SJSA1 (cell line): ENCODE data around the gene SST. TPM values are rescaled to one million over a fixed set of nuclear protein-coding genes. Genes with fewer than 3 reads are reported as not detected.

Experiments
- DNase-seq, 2 experiments: peaks; one replicate each; pipeline ENCODE4 v3.0.0-alpha.2; 2015 to 2020; ENCODE audit warnings: low spot score in 2 of 2, low read depth in 1 of 2
- H3K27ac ChIP-seq: fragments of 250-450 bp; sonication (Bioruptor Pico); 2 replicates; pipeline ENCODE4 v1.5.1; 2020; ENCODE audit warnings: mild to moderate bottlenecking, moderate library complexity
- H3K27me3 ChIP-seq: fragments of 250-450 bp; sonication (Bioruptor Pico); replicated peaks from 2 replicates; pipeline ENCODE4 v1.5.1; 2020; ENCODE audit warnings: mild to moderate bottlenecking, moderate library complexity
- H3K36me3 ChIP-seq: fragments of 250-450 bp; sonication (Bioruptor Pico); 2 replicates; pipeline ENCODE4 v1.5.1; 2020; ENCODE audit warnings: mild to moderate bottlenecking
- H3K4me1 ChIP-seq: fragments of 250-450 bp; sonication (Bioruptor Pico); replicated peaks from 2 replicates; pipeline ENCODE4 v1.6.1; 2021; ENCODE audit warnings: mild to moderate bottlenecking
- H3K4me3 ChIP-seq: fragments of 250-450 bp; sonication (Bioruptor Pico); 2 replicates; pipeline ENCODE4 v1.5.1; 2020; ENCODE audit warnings: mild to moderate bottlenecking
- H3K9me3 ChIP-seq: fragments of 250-450 bp; sonication (Bioruptor Pico); replicated peaks from 2 replicates; pipeline ENCODE4 v1.5.1; 2020; ENCODE audit warnings: mild to moderate bottlenecking
- total RNA-seq: library from RNA; depleted of rRNA; stranded (reverse); fragments of >200 nt; shearing (Covaris generic); gene quantifications from 2 replicates; pipeline ENCODE4 v1.2.3, GENCODE V29; 2014; rRNA removed

The SST gene
- total RNA-seq, result not detected in 2 replicates

DNA sequence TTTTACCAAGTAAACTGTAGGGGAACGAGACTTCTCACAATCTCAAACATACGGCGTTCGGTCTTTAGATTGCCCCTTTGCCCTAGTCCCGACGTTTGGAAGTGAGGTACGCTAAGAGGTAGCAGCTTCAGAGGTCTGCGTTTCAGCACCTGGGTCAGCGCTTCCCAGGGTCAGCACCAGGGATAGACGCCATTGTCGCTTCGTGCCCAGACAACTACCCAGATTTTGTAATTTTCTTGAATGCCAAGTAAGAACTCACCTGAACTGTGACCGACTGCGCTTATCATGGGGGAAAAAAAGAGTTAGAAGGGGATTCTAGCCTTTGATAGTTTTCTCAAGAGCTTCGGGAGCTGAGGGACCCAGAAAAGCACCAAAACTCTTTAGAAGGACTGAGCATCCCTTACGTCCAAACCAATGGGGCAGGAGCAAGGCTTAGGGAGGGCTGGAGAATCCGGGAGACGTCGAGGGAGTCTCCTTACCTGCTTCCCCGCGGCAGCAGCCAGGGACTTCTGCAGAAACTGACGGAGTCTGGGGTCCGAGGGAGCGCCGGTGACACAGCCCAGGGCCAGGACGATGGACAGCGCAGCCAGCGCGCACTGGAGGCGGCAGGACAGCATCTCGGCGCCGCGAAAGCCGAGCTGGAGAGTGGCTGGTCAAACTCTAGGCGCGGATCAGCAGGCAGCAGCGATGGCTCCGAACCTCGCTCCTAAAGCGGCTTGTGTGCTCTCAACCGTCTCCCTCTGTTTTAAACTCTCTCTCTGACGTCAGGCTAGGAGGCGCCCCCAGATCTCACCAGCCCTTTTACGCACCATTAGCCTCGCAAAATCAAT lies at the start of gene SST:
Gene SST (minus strand): TSS at position 720 of the 830 bp plus-strand sequence. CDS start 103 bp downstream, at position 617.
- Histone ChIP-seq H3K36me3 (no peaks in the 10 kb centered on the region), H3K4me1 (no peaks in the 10 kb centered on the region), H3K27ac (no peak within 1 kb of the TSS), H3K4me3 (no peak within 1 kb of the TSS), H3K27me3 (no peaks in the 10 kb centered on the region; the same call in none of the 2 replicates), H3K9me3 (no peaks in the 10 kb centered on the region)
- DNase-seq, result peak in 1 of 2 experiments; percentile 43

DNA sequence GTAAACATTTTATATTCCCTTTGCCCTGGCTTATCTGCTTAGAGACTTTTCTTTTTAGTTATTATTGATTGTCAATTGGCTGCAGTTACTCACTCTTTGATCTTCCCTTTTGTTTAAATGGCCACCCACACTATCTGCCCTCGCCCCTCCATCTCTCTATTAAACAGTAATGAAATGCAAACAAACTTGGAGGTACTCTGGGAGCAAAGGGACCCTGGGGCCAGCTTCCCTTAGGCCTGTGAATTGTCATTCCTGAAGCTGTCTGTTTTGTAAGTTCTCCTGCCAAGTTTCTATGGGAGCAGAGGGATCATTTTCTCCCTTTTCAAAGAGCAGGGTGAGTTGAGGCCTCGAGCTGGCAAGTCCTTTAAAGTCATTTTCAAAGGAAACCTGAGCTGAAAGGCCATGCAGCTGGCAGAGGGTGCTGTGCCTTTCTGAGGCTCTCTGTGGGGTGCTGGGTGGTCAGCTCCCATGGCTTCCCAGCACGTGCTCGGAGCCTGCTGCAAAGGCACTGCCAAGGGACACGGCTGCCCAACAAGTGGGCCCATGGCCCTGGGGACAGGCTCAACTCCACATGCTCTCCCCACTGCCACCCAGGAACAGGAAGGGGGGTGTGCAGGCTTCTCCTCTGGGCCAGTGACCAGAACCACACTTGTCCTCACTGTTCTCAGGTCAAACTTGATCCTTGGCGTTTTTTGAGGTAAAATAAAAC lies 49.6 kb upstream of the SST start:
- Histone ChIP-seq H3K36me3 (peaks cover 9% of the 10 kb centered on the region), H3K9me3 (no peaks in the 10 kb centered on the region), H3K4me3 (no peak overlapping the region), H3K27me3 (no peaks in the 10 kb centered on the region), H3K27ac (no peak overlapping the region), H3K4me1 (no peaks in the 10 kb centered on the region)
- DNase-seq, result no peak

DNA sequence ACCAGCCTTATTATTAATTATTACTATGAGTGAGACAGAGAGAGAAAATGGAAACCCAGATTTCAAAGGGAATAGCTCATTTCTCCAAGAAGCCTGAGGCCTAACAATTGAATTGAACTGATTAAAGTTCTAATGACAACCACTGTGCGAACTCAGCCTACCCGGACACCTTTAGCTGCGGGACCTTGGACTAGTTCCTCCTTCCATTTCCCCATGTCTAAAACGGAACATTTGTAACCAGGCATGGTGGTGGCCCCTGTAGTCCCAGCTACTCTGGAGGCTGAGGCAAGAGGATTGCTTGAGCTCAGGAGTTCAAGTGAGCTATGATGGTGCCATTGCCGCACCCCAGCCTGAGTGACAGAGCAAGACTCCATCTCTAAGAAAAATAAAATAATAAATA lies 48.6 kb upstream of the SST start:
- peaks cover 4% of the 10 kb centered on the region; the same call in 1 of the 2 replicates for H3K9me3 ChIP-seq
- peaks cover 6% of the 10 kb centered on the region; the same call in 1 of the 2 replicates for H3K36me3 ChIP-seq
- no peak overlapping the region for H3K27ac ChIP-seq
- no peaks in the 10 kb centered on the region for H3K27me3 ChIP-seq
- no peaks in the 10 kb centered on the region; the same call in 1 of the 2 replicates for H3K4me1 ChIP-seq
- no peak for DNase-seq
- no peak overlapping the region for H3K4me3 ChIP-seq

DNA sequence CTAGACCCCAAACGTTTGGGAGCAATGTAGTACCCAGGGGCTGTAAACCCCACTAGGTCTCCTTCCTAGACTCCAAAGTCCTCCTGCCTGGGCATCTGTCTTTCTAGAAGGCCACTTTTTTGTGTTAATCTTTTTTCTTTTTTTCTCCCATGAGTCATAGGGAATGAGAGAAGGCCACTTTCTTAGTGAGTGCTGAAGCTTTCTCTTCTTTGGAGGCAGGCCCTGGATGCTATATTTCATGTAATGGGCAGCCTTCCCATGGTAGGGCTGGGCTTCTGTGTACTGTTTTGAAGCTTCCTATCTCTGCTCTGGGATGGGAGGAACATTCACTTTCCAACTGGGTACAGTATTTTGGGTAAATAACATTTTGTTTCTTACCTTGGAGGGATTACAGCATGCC lies 47.4 kb upstream of the SST start:
- no peak overlapping the region for H3K27ac ChIP-seq
- no peak overlapping the region for H3K4me3 ChIP-seq
- no peaks in the 10 kb centered on the region for H3K27me3 ChIP-seq
- H3K4me1 ChIP-seq, result no peaks in the 10 kb centered on the region; the same call in 1 of the 2 replicates
- 0 out of 2 replicates have a peak, but pooled peaks cover 3% of the 10 kb centered on the region for H3K36me3 ChIP-seq
- DNase-seq, result no peak
- peaks cover 4% of the 10 kb centered on the region; the same call in 1 of the 2 replicates for H3K9me3 ChIP-seq

DNA sequence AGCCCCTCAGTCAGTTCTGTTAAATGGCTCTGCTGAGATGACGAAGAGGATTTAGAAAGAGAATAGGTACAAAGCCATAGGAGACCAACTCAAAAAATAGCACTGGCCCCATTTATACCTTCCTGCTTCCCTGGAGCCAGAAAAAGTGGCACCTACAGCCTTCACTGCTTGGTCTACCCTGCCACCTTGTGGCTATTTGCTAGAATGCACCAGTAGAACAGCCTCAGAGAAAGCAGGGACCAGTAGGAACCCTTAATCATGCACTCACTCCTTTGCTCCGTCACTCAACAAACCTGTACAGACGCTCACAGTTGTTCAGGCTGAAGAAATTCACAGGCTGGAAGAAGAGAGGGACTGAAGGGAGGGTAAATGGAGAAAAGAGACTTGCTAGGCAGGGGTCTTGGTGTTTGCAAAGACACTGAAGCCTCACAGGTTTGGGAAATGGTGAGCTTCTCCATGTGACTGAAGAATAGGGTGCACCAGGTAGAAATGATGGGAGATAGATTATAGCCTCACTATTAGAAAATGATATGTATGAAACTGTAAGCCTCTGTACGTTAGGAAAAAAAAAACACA lies 44.3 kb upstream of the SST start:
- peak; percentile 58 to 59 for DNase-seq
- H3K27me3 ChIP-seq, result no peaks in the 10 kb centered on the region
- peaks cover 4% of the 10 kb centered on the region; the same call in 1 of the 2 replicates for H3K9me3 ChIP-seq
- no peak overlapping the region for H3K27ac ChIP-seq
- H3K4me1 ChIP-seq, result no peaks in the 10 kb centered on the region; the same call in 1 of the 2 replicates
- H3K4me3 ChIP-seq, result no peak overlapping the region
- H3K36me3 ChIP-seq, result no peaks in the 10 kb centered on the region

DNA sequence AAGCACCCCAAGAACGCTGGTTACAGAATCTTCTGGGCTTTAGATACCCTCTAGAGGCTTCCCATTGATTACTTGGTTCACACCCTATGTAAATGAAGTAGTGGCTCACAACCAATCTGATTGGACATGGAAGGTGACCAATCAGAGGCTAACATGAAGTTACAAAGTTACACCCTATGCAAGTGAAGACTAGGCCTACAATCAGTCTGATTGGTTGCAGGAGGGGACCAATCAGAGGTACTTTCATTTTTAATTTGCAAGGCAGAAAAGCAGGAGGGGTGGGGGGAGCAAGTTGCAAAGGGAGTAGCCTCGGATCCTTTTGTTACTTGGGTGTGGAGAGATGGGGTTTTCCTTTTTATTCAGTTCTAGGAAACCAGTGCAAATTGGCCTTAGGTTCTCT lies 43.3 kb upstream of the SST start:
- Histone ChIP-seq H3K4me3 (no peak overlapping the region), H3K9me3 (peaks cover 4% of the 10 kb centered on the region; the same call in 1 of the 2 replicates), H3K36me3 (no peaks in the 10 kb centered on the region), H3K27me3 (no peaks in the 10 kb centered on the region), H3K27ac (no peak overlapping the region), H3K4me1 (no peaks in the 10 kb centered on the region; the same call in 1 of the 2 replicates)
- DNase-seq, result peak in 1 of 2 experiments; percentile 10

DNA sequence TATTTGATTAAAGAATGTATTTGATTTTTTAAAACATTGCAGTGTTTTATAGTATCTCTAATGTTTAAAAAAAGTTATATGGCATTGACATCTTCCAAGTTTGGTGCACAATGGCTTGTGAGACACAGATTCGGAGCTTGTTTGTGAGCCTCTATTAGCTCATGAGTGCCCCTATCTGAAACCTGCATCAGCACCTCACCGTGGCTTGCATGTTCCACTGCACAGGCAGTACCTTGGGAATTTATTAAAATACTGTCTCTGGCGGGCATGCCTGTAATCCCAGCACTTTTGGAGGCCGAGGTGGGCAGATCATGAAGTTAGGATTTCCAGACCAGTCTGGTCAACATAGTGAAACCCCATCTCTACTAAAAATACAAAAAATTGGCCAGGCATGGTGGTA lies 39.0 kb upstream of the SST start:
- no peaks in the 10 kb centered on the region for H3K27me3 ChIP-seq

DNA sequence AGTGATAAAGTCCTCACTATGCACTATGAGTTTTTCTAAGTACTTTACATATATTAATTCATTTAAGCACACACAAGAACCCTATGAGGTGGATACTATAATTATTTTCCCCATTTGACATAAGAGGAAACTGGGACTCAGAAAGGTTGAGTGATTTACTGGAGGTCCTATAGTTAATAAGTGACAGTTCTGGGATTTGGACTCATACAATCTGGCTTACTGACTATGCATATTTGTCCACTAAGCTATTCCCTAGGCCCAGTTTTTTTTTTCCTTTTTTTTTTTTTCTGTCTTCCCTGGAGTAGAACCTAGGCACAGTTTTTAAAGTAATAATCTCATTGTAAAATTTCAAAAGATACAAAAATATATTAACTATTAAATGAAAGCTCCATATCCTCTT lies 38.5 kb upstream of the SST start:
- DNase-seq, result no peak

More for the DNA sequence above, 39.0 kb upstream of the SST start:
- Histone ChIP-seq H3K9me3 (peaks cover 2% of the 10 kb centered on the region; the same call in 1 of the 2 replicates), H3K36me3 (no peaks in the 10 kb centered on the region), H3K4me3 (no peak overlapping the region), H3K4me1 (no peaks in the 10 kb centered on the region; the same call in 1 of the 2 replicates), H3K27ac (no peak overlapping the region)
- no peak for DNase-seq

DNA sequence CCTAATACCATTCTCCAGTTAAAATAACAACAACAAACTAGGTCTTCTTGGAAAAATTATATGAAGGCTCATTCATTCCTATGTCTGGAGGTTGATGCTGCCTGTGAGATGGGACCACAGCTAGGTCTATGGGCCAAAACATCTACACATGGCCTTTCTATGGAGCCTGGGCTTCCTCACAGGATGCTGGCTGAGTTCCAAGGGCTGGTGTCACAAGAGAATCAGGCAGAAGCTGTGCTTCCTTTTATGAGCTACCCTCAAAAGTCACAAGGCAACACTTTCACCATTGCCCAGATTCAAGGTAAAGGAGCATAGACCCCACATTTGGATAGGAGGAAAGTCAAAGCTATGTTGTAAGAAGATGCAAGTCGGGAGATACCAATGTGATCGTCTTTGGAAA lies 36.8 kb upstream of the SST start:
- Histone ChIP-seq H3K4me1 (peaks cover 6% of the 10 kb centered on the region), H3K27me3 (no peaks in the 10 kb centered on the region), H3K27ac (no peak overlapping the region), H3K36me3 (no peaks in the 10 kb centered on the region), H3K4me3 (no peak overlapping the region), H3K9me3 (no peaks in the 10 kb centered on the region)
- DNase-seq, result no peak

More for the DNA sequence above, 38.5 kb upstream of the SST start:
- Histone ChIP-seq H3K9me3 (no peaks in the 10 kb centered on the region), H3K27ac (no peak overlapping the region), H3K4me1 (no peaks in the 10 kb centered on the region; the same call in 1 of the 2 replicates), H3K4me3 (no peak overlapping the region), H3K27me3 (no peaks in the 10 kb centered on the region), H3K36me3 (no peaks in the 10 kb centered on the region)

DNA sequence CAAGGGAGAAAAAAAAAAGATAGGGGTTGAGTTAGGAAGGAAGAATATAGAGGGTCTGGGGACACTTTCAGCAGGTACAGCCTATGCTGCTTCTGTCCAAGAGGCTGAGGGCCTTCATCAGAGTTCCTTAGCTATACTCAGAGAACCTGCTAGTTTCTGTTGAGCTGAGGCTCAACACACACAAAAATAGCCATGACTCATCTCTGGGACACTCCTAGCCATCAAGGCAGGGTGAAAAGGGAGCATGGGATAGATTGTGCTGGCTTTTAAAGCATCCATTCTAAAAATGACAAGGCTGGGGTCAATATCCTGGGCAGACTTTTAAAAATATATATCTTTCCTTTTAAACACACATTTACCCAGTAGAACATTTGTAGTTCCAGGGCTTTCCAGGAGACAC lies 35.0 kb upstream of the SST start:
- Histone ChIP-seq H3K27me3 (no peaks in the 10 kb centered on the region), H3K36me3 (no peaks in the 10 kb centered on the region), H3K9me3 (no peaks in the 10 kb centered on the region), H3K27ac (no peak overlapping the region), H3K4me3 (no peak overlapping the region), H3K4me1 (peaks cover 6% of the 10 kb centered on the region)
- no peak for DNase-seq

DNA sequence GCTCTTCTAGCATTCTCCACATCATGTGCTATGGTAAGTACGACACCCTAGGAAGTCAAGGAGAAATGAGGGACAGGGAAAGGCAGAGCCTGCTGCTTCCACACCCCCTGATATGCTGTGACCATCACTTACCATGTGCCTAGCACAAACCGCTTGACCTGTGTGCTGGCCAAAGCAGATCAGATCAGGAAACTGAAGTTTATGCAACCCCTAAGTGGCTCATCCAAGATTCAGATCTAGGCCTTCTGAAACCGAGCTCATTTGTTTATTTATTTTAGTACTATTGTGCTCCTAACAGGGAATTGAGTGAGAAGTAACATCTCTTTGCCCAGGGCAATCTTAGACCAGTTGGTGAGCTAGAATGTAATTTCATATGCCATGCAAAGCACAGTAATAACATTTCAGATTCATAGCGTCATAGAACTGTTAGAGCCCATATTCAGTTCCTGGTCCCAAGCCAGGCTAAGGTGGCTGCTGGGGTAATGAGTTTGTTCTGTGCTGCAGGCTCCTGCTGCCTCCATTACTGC lies 32.4 kb upstream of the SST start, which contains the start of gene RTP2:
Gene RTP2 (minus strand): TSS at position 51 of the 527 bp plus-strand sequence. CDS start 429 bp downstream, outside the sequence.
- Histone ChIP-seq H3K9me3 (no peaks in the 10 kb centered on the region), H3K4me1 (peaks cover 6% of the 10 kb centered on the region), H3K27me3 (no peaks in the 10 kb centered on the region), H3K4me3 (no peak within 1 kb of the TSS), H3K27ac (no peak within 1 kb of the TSS), H3K36me3 (no peaks in the 10 kb centered on the region)
- peak in 1 of 2 experiments; percentile 28 for DNase-seq

DNA sequence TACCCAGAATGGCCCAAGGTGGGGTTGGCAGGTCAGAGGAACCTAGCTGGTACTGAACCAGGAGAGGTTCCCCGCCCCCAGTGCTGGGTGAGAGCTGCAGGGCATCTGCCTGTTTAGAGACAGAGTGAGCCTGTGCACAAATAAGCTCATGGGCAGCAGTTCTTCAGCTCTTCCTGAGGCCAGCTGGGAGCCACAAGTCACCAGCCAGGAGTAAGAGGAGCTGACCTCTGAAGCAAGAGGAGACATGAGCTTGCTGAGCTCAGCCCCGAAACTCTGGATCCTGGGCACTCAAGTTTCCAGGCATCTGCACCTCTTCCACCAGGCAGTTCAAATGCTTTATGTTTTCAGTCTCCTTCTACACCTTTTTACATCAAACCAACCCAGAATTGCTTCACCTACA lies 30.1 kb upstream of the SST start:
- H3K27ac ChIP-seq, result no peak overlapping the region
- H3K4me3 ChIP-seq, result no peak overlapping the region
- H3K4me1 ChIP-seq, result peaks cover 6% of the 10 kb centered on the region
- no peaks in the 10 kb centered on the region for H3K27me3 ChIP-seq
- no peak for DNase-seq
- H3K36me3 ChIP-seq, result no peaks in the 10 kb centered on the region
- no peaks in the 10 kb centered on the region for H3K9me3 ChIP-seq
